ENCODE data around the gene LNX2.

LNX2 gene

GRCh38 chr13:27639186-27639585 is 18.9 kb upstream of the LNX2 start:
- H3K4me3 ChIP-seq (ENCODE audit: low read depth, low read length): no peak overlapping the region
- no peak for TF ChIP-seq CTCF (IDR thresholded peaks at IDR 0.05; ENCODE audit: low read depth, low read length)
- in situ Hi-C loops (cut with HindIII; ENCODE audit: low sequenced_read_pairs): no loop called here
- DNase-seq (ENCODE audit: low read depth, low spot score): no peak

GRCh38 chr13:27638521-27638920 is 18.2 kb upstream of the LNX2 start:
- DNase-seq (ENCODE audit: low read depth, low spot score): peak; percentile 39
- no peak overlapping the region for H3K4me3 ChIP-seq (ENCODE audit: low read depth, low read length)
- in situ Hi-C loops (cut with HindIII; ENCODE audit: low sequenced_read_pairs): no loop called here

GRCh38 chr13:27638001-27638400 is 17.7 kb upstream of the LNX2 start:
- TF ChIP-seq CTCF (IDR thresholded peaks at IDR 0.05; ENCODE audit: low read depth, low read length): no peak
- in situ Hi-C loops (cut with HindIII; ENCODE audit: low sequenced_read_pairs): no loop called here
- DNase-seq (ENCODE audit: low read depth, low spot score): no peak
- H3K4me3 ChIP-seq (ENCODE audit: low read depth, low read length): no peak overlapping the region

More at GRCh38 chr13:27638521-27638920, 18.2 kb upstream of the LNX2 start:
- no peak for TF ChIP-seq CTCF (IDR thresholded peaks at IDR 0.05; ENCODE audit: low read depth, low read length)

- DNase-seq (ENCODE audit: low read depth, low spot score): no peak
- in situ Hi-C loops (cut with HindIII; ENCODE audit: low sequenced_read_pairs): no loop called here
- no peak for TF ChIP-seq CTCF (IDR thresholded peaks at IDR 0.05; ENCODE audit: low read depth, low read length)
- no peak overlapping the region for H3K4me3 ChIP-seq (ENCODE audit: low read depth, low read length)
Measured at GRCh38 chr13:27637289-27637626, 16.9 kb upstream of the LNX2 start.

GRCh38 chr13:27636589-27637288 is 16.4 kb upstream of the LNX2 start:
- peak; percentile 15 for DNase-seq (ENCODE audit: low read depth, low spot score)
- TF ChIP-seq CTCF (IDR thresholded peaks at IDR 0.05; ENCODE audit: low read depth, low read length): no peak
- in situ Hi-C loops (cut with HindIII; ENCODE audit: low sequenced_read_pairs): no loop called here
- H3K4me3 ChIP-seq (ENCODE audit: low read depth, low read length): no peak overlapping the region

- in situ Hi-C loops (cut with HindIII; ENCODE audit: low sequenced_read_pairs): no loop called here
- no peak for TF ChIP-seq CTCF (IDR thresholded peaks at IDR 0.05; ENCODE audit: low read depth, low read length)
- no peak for DNase-seq (ENCODE audit: low read depth, low spot score)
- H3K4me3 ChIP-seq (ENCODE audit: low read depth, low read length): no peak overlapping the region
Measured at GRCh38 chr13:27635266-27635665, 14.9 kb upstream of the LNX2 start.
